ENCODE data around the gene TMEM18.

DNA sequence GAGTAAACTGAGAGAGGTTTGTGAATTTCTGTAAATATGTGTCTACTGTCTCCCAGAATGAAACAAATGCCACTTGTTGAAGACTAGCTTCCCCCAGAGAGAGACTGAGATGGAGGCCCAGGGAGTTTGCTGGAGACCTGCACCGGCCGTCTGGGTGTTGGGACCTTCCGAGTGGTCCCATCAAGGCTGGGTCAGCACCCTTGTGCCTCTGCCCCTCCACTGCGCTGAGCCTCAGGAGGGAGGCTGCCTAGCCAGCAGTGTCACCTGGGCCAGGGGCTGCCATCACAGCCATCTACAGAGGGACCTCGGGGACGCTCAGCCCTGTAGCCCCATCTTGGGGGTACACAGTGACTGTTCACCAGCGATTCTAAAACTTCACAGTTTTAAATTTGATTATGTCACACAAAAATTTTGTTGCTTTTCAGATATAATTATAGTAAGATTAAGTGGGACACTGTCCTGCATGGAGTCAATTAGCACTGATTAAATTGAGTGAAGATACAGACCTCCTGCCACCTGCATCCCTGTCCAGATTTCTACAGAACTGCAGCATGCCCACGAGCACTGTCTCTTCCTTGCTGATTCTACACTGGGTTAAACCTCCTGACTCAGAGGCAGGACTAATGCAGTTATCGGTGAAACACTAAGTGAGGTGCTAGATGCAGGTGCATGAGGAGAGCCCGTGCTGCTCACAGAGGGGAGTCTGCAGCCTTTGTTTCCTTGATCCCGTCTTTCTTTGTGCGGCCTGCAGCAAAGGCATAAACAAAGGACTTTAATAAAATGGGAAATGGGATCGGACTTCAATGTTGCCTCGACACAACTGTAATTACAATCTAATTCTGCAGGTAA is 50.5 kb downstream of the TMEM18 start:
- TF ChIP-seq EP300 (IDR thresholded peaks at IDR 0.05; ENCODE audit: low read depth) (no peak), POLR2AphosphoS5 (IDR thresholded peaks at IDR 0.05) (no peak), POLR2A (IDR thresholded peaks at IDR 0.05) (no peak)
- TF ChIP-seq, protein P1, sequence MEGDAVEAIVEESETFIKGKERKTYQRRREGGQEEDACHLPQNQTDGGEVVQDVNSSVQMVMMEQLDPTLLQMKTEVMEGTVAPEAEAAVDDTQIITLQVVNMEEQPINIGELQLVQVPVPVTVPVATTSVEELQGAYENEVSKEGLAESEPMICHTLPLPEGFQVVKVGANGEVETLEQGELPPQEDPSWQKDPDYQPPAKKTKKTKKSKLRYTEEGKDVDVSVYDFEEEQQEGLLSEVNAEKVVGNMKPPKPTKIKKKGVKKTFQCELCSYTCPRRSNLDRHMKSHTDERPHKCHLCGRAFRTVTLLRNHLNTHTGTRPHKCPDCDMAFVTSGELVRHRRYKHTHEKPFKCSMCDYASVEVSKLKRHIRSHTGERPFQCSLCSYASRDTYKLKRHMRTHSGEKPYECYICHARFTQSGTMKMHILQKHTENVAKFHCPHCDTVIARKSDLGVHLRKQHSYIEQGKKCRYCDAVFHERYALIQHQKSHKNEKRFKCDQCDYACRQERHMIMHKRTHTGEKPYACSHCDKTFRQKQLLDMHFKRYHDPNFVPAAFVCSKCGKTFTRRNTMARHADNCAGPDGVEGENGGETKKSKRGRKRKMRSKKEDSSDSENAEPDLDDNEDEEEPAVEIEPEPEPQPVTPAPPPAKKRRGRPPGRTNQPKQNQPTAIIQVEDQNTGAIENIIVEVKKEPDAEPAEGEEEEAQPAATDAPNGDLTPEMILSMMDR (IDR thresholded peaks at IDR 0.05), result no peak

All from transverse colon (tissue), 4 donors.